IPS DF 6.9 (cell line): Measurements from ENCODE around the gene GPR149.
A peak's percentile ranks its signal among the peaks of the same experiment; 100 is the strongest.
"Not testable (repeated sequence)": the region's sequence is repeated elsewhere in the genome, so short reads cannot be mapped to it uniquely, and the experiment has no call there.

Source experiments
- DNase-seq: peaks from one replicate; pipeline ENCODE4 v3.0.0-alpha.2; 2013; ENCODE audit warnings: low read depth, low spot score
- H3K27ac ChIP-seq: one replicate; pipeline ENCODE4 v1.5.1; 2013; ENCODE audit warnings: low read length, control low read depth
- H3K27me3 ChIP-seq: 2 replicates; pipeline ENCODE4 v1.6.1; 2013; ENCODE audit warnings: mild to moderate bottlenecking, low read length; ENCODE audit not compliant: control insufficient read depth, insufficient read depth
- H3K36me3 ChIP-seq: 2 replicates; pipeline ENCODE4 v1.6.1; 2013; ENCODE audit warnings: low read length; ENCODE audit not compliant: control insufficient read depth, insufficient read depth
- H3K4me1 ChIP-seq: 2 replicates; pipeline ENCODE4 v1.6.1; 2013; ENCODE audit warnings: low read length; ENCODE audit not compliant: control insufficient read depth, insufficient read depth
- H3K4me3 ChIP-seq: 2 replicates; pipeline ENCODE4 v1.5.1; 2013; ENCODE audit warnings: mild to moderate bottlenecking, low read length
- H3K9me3 ChIP-seq: 2 replicates; pipeline ENCODE4 v1.6.1; 2013; ENCODE audit warnings: low read length, inconsistent platforms; ENCODE audit not compliant: control insufficient read depth, insufficient read depth
- WGBS: extraction: QIAGEN DNeasy Blood & Tissue Kit; methylation state at CpG from one replicate; pipeline ENCODE4 v1.1.7; 2013; ENCODE audit warnings: mixed read lengths, missing lambda C conversion rate; ENCODE audit not compliant: insufficient read length, insufficient coverage; 5-methylcytosine and 5-hydroxymethylcytosine counted together

Gene GPR149

GRCh38 chr3:154430014-154430413, at the start of gene GPR149:
GPR149 (minus strand) TSS chr3:154430190; CDS start chr3:154429615, 575 bp downstream.
- peaks cover 2% of the 10 kb centered on the region; the same call in 1 of the 2 replicates for H3K4me1 ChIP-seq
- no CpG with 5 or more reads among the region's 7 CpGs for WGBS
- no peak within 1 kb of the TSS for H3K27ac ChIP-seq
- DNase-seq: no peak
- peaks cover 21% of the 10 kb centered on the region for H3K27me3 ChIP-seq
- H3K9me3 ChIP-seq: no peaks in the 10 kb centered on the region
- H3K4me3 ChIP-seq: peak within 1 kb of the TSS; percentile 53; the same call in 1 of the 2 replicates
- H3K36me3 ChIP-seq: no peaks in the 10 kb centered on the region

GRCh38 chr3:154473769-154474168, 43.8 kb upstream of the GPR149 start:
- Histone ChIP-seq H3K36me3 (no peaks in the 10 kb centered on the region), H3K4me1 (no peaks in the 10 kb centered on the region), H3K27me3 (no peaks in the 10 kb centered on the region), H3K27ac (no peak overlapping the region), H3K4me3 (no peak overlapping the region), H3K9me3 (no peaks in the 10 kb centered on the region)
- no peak for DNase-seq

- Histone ChIP-seq H3K4me3 (no peak overlapping the region), H3K36me3 (no peaks in the 10 kb centered on the region), H3K27ac (no peak overlapping the region), H3K4me1 (no peaks in the 10 kb centered on the region), H3K9me3 (no peaks in the 10 kb centered on the region), H3K27me3 (no peaks in the 10 kb centered on the region)
- WGBS: no CpG with 5 or more reads among the region's 1 CpG
- no peak for DNase-seq
These were observed 39.6 kb upstream of the GPR149 start for GRCh38 chr3:154469585-154469984.

GRCh38 chr3:154464440-154465190, 34.6 kb upstream of the GPR149 start:
- Histone ChIP-seq H3K36me3 (no peaks in the 10 kb centered on the region), H3K9me3 (no peaks in the 10 kb centered on the region), H3K4me3 (no peak overlapping the region), H3K27me3 (no peaks in the 10 kb centered on the region), H3K4me1 (no peaks in the 10 kb centered on the region), H3K27ac (no peak overlapping the region)
- DNase-seq: no peak

- no peak overlapping the region for H3K4me3 ChIP-seq
- no CpG with 5 or more reads among the region's 2 CpGs for WGBS
- no peaks in the 10 kb centered on the region for H3K9me3 ChIP-seq
- no peaks in the 10 kb centered on the region for H3K36me3 ChIP-seq
- no peaks in the 10 kb centered on the region for H3K4me1 ChIP-seq
- no peak overlapping the region for H3K27ac ChIP-seq
- H3K27me3 ChIP-seq: no peaks in the 10 kb centered on the region
- DNase-seq: no peak
These were observed 28.6 kb upstream of the GPR149 start for GRCh38 chr3:154458560-154458959.

GRCh38 chr3:154439081-154439480, 9.1 kb upstream of the GPR149 start:
- not testable (repeated sequence) for H3K9me3 ChIP-seq, H3K4me3 ChIP-seq, H3K27me3 ChIP-seq, DNase-seq, H3K27ac ChIP-seq, H3K36me3 ChIP-seq, H3K4me1 ChIP-seq
- WGBS: no CpG with 5 or more reads among the region's 12 CpGs

GRCh38 chr3:154431043-154431442, 1.1 kb upstream of the GPR149 start:
- Histone ChIP-seq H3K4me1 (peaks cover 2% of the 10 kb centered on the region; the same call in 1 of the 2 replicates), H3K4me3 (no peak overlapping the region), H3K9me3 (no peaks in the 10 kb centered on the region), H3K36me3 (no peaks in the 10 kb centered on the region), H3K27ac (no peak overlapping the region), H3K27me3 (peaks cover 21% of the 10 kb centered on the region)
- 100% methylated on average over 1 of the region's 2 CpGs for WGBS
- no peak for DNase-seq

GRCh38 chr3:154428286-154429206, 1.4 kb downstream of the GPR149 start:
- DNase-seq: no peak
- peak overlapping the region; percentile 53; the same call in 1 of the 2 replicates for H3K4me3 ChIP-seq

GRCh38 chr3:154427685-154428285, 2.2 kb downstream of the GPR149 start:
- Histone ChIP-seq H3K27me3 (peaks cover 21% of the 10 kb centered on the region), H3K4me1 (peaks cover 2% of the 10 kb centered on the region; the same call in 1 of the 2 replicates), H3K36me3 (no peaks in the 10 kb centered on the region), H3K4me3 (peak overlapping the region; percentile 53; the same call in 1 of the 2 replicates), H3K9me3 (no peaks in the 10 kb centered on the region), H3K27ac (no peak overlapping the region)
- DNase-seq: no peak
- WGBS: no CpG with 5 or more reads among the region's 29 CpGs

More at GRCh38 chr3:154428286-154429206, 1.4 kb downstream of the GPR149 start:
- Histone ChIP-seq H3K27ac (no peak overlapping the region), H3K4me1 (peaks cover 2% of the 10 kb centered on the region; the same call in 1 of the 2 replicates), H3K36me3 (no peaks in the 10 kb centered on the region), H3K27me3 (peaks cover 21% of the 10 kb centered on the region), H3K9me3 (no peaks in the 10 kb centered on the region)
- WGBS: no CpG with 5 or more reads among the region's 59 CpGs

- no peak overlapping the region for H3K27ac ChIP-seq
- H3K9me3 ChIP-seq: no peaks in the 10 kb centered on the region
- H3K4me3 ChIP-seq: no peak overlapping the region
- DNase-seq: no peak
- no peaks in the 10 kb centered on the region for H3K36me3 ChIP-seq
- peaks cover 2% of the 10 kb centered on the region; the same call in 1 of the 2 replicates for H3K27me3 ChIP-seq
- H3K4me1 ChIP-seq: no peaks in the 10 kb centered on the region
These were observed 7.3 kb downstream of the GPR149 start for GRCh38 chr3:154422694-154423093.
